ENCODE measurements around the gene ANKS6.

ANKS6 gene

GRCh38 chr9:98772364-98773155 is 23.8 kb downstream of the ANKS6 start:
- no peak for DNase-seq (ENCODE audit: low read depth, low spot score)

- DNase-seq (ENCODE audit: low read depth, low spot score), result no peak
Measured at GRCh38 chr9:98771209-98771874, 25.0 kb downstream of the ANKS6 start.

GRCh38 chr9:98770717-98771116 is 25.6 kb downstream of the ANKS6 start:
- no peak for DNase-seq (ENCODE audit: low read depth, low spot score)

GRCh38 chr9:98768344-98768743 is 28.0 kb downstream of the ANKS6 start:
- no peak for DNase-seq (ENCODE audit: low read depth, low spot score)

- DNase-seq (ENCODE audit: low read depth, low spot score), result no peak
Measured at GRCh38 chr9:98767915-98768314, 28.4 kb downstream of the ANKS6 start.

- DNase-seq (ENCODE audit: low read depth, low spot score), result no peak
Measured at GRCh38 chr9:98767196-98767595, 29.2 kb downstream of the ANKS6 start.

- no peak for DNase-seq (ENCODE audit: low read depth, low spot score)
Measured at GRCh38 chr9:98766586-98766985, 29.8 kb downstream of the ANKS6 start.

GRCh38 chr9:98765256-98765655 is 31.1 kb downstream of the ANKS6 start:
- DNase-seq (ENCODE audit: low read depth, low spot score), result no peak

- DNase-seq (ENCODE audit: low read depth, low spot score), result no peak
Measured at GRCh38 chr9:98763986-98764745, 32.2 kb downstream of the ANKS6 start.

- no peak for DNase-seq (ENCODE audit: low read depth, low spot score)
Measured at GRCh38 chr9:98760231-98760630, 36.1 kb downstream of the ANKS6 start.

GRCh38 chr9:98755006-98755618 is 41.2 kb downstream of the ANKS6 start:
- DNase-seq (ENCODE audit: low read depth, low spot score), result no peak

- no peak for DNase-seq (ENCODE audit: low read depth, low spot score)
Measured at GRCh38 chr9:98751210-98751609, 45.1 kb downstream of the ANKS6 start.

- DNase-seq (ENCODE audit: low read depth, low spot score), result no peak
Measured at GRCh38 chr9:98750364-98751060, 45.8 kb downstream of the ANKS6 start.

GRCh38 chr9:98747476-98747875 is 48.9 kb downstream of the ANKS6 start:
- no peak for DNase-seq (ENCODE audit: low read depth, low spot score)

- DNase-seq (ENCODE audit: low read depth, low spot score), result no peak
Measured at GRCh38 chr9:98745470-98745869, 50.9 kb downstream of the ANKS6 start.

- no peak for DNase-seq (ENCODE audit: low read depth, low spot score)
Measured at GRCh38 chr9:98743818-98744611, 52.3 kb downstream of the ANKS6 start.

- DNase-seq (ENCODE audit: low read depth, low spot score), result no peak
Measured at GRCh38 chr9:98743329-98743728, 53.0 kb downstream of the ANKS6 start.

- no peak for DNase-seq (ENCODE audit: low read depth, low spot score)
Measured at GRCh38 chr9:98742325-98743280, 53.8 kb downstream of the ANKS6 start.

- no peak for DNase-seq (ENCODE audit: low read depth, low spot score)
Measured at GRCh38 chr9:98740226-98740881, 56.0 kb downstream of the ANKS6 start.
